ENCODE results near the gene TLE1.

The TLE1 gene

DNA sequence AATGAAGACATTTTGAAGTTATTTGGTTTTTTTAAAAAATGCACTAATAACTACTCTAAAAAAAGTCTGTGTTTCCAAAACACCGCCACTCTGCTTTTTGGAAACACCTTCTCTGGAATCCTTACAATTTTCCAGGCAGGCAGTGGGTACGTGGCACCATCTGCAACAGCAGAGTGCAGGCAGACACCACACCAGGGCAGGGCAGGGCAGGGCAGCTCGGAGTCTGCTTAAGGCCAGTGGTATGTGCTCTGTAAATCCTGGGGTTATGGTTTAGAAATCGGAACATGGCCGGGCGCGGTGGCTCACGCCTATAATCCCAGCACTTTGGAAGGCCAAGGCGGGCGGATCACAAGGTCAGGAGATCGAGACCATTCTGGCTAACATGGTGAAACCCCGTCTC lies 97.6 kb downstream of the TLE1 start:
- Histone ChIP-seq H3K27me3 (ENCODE audit: insufficient read depth, low read depth, severe bottlenecking) (no peaks in the 10 kb centered on the region), H3K9me3 (ENCODE audit: severe bottlenecking) (no peaks in the 10 kb centered on the region), H3K4me3 (ENCODE audit: low read depth, low read length) (no peak overlapping the region), H3K27ac (no peak overlapping the region), H3K36me3 (peaks cover 83% of the 10 kb centered on the region)
- TF ChIP-seq, protein P1, sequence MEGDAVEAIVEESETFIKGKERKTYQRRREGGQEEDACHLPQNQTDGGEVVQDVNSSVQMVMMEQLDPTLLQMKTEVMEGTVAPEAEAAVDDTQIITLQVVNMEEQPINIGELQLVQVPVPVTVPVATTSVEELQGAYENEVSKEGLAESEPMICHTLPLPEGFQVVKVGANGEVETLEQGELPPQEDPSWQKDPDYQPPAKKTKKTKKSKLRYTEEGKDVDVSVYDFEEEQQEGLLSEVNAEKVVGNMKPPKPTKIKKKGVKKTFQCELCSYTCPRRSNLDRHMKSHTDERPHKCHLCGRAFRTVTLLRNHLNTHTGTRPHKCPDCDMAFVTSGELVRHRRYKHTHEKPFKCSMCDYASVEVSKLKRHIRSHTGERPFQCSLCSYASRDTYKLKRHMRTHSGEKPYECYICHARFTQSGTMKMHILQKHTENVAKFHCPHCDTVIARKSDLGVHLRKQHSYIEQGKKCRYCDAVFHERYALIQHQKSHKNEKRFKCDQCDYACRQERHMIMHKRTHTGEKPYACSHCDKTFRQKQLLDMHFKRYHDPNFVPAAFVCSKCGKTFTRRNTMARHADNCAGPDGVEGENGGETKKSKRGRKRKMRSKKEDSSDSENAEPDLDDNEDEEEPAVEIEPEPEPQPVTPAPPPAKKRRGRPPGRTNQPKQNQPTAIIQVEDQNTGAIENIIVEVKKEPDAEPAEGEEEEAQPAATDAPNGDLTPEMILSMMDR (IDR thresholded peaks at IDR 0.05; ENCODE audit: low read depth, low read length), result no peak
- no peak for DNase-seq

- Histone ChIP-seq H3K27ac (no peak overlapping the region), H3K4me3 (ENCODE audit: low read depth, low read length) (no peak overlapping the region), H3K9me3 (ENCODE audit: severe bottlenecking) (no peaks in the 10 kb centered on the region), H3K36me3 (peaks cover 87% of the 10 kb centered on the region), H3K27me3 (ENCODE audit: insufficient read depth, low read depth, severe bottlenecking) (no peaks in the 10 kb centered on the region)
- TF ChIP-seq, protein P1 (IDR thresholded peaks at IDR 0.05; ENCODE audit: low read depth, low read length), result no peak
- no peak for DNase-seq
Measured at GRCh38 chr9:81590688-81591087, 98.7 kb downstream of the TLE1 start.

DNA sequence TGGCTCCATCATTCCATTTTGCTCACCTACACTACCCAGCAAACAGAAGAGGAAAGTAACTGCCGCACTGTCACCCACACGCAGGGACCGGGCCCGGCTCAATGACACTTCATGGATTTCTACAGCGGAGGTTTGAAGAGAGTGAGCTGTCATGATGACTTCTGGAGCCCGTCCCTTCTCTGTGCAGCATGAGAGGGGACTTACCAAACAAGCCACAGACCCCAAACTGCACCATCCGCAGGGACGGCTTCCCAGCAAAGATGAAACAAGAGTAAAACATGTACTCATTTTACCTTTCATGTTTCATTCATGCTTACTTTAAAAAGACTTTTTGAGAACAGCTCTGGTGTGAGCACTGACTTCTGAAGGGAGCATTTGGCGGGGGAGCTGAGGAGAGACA lies 99.5 kb downstream of the TLE1 start:
- H3K27ac ChIP-seq, result no peak overlapping the region
- no peaks in the 10 kb centered on the region for H3K9me3 ChIP-seq (ENCODE audit: severe bottlenecking)
- TF ChIP-seq, protein P1 (IDR thresholded peaks at IDR 0.05; ENCODE audit: low read depth, low read length), result no peak
- peaks cover 89% of the 10 kb centered on the region for H3K36me3 ChIP-seq
- no peak for DNase-seq
- H3K4me3 ChIP-seq (ENCODE audit: low read depth, low read length), result no peak overlapping the region
- no peaks in the 10 kb centered on the region for H3K27me3 ChIP-seq (ENCODE audit: insufficient read depth, low read depth, severe bottlenecking)

GRCh38 chr9:81589392-81589791 lies 100.0 kb downstream of the TLE1 start:
- Histone ChIP-seq H3K36me3 (peaks cover 91% of the 10 kb centered on the region), H3K4me3 (ENCODE audit: low read depth, low read length) (no peak overlapping the region), H3K27me3 (ENCODE audit: insufficient read depth, low read depth, severe bottlenecking) (no peaks in the 10 kb centered on the region), H3K27ac (no peak overlapping the region), H3K9me3 (ENCODE audit: severe bottlenecking) (no peaks in the 10 kb centered on the region)
- TF ChIP-seq, protein P1 (IDR thresholded peaks at IDR 0.05; ENCODE audit: low read depth, low read length), result no peak
- no peak for DNase-seq

GRCh38 chr9:81588148-81588871 lies 101.0 kb downstream of the TLE1 start:
- no peak overlapping the region for H3K27ac ChIP-seq
- peaks cover 95% of the 10 kb centered on the region for H3K36me3 ChIP-seq
- TF ChIP-seq, protein P1 (IDR thresholded peaks at IDR 0.05; ENCODE audit: low read depth, low read length), result no peak
- no peaks in the 10 kb centered on the region for H3K9me3 ChIP-seq (ENCODE audit: severe bottlenecking)
- H3K4me3 ChIP-seq (ENCODE audit: low read depth, low read length), result no peak overlapping the region
- no peaks in the 10 kb centered on the region for H3K27me3 ChIP-seq (ENCODE audit: insufficient read depth, low read depth, severe bottlenecking)
- DNase-seq, result no peak

- no peak overlapping the region for H3K27ac ChIP-seq
- no peak for DNase-seq
- no peaks in the 10 kb centered on the region for H3K9me3 ChIP-seq (ENCODE audit: severe bottlenecking)
- H3K36me3 ChIP-seq, result peaks cover 85% of the 10 kb centered on the region
- no peaks in the 10 kb centered on the region for H3K27me3 ChIP-seq (ENCODE audit: insufficient read depth, low read depth, severe bottlenecking)
- H3K4me3 ChIP-seq (ENCODE audit: low read depth, low read length), result no peak overlapping the region
- TF ChIP-seq, protein P1 (IDR thresholded peaks at IDR 0.05; ENCODE audit: low read depth, low read length), result no peak
Measured at GRCh38 chr9:81586786-81587185, 102.6 kb downstream of the TLE1 start.

Data from WERI-Rb-1 (cell line).